H1 (cell line): ENCODE measurements around the gene HSD17B1.

Experiments
- GABPA ChIP-seq: IDR thresholded peaks from 2 replicates; pipeline ENCODE4 v1.6.1; 2011; ENCODE audit warnings: mild to moderate bottlenecking, low read length, moderate library complexity, borderline replicate concordance; ENCODE audit not compliant: insufficient read depth
- POLR2A ChIP-seq, 2 experiments: IDR thresholded peaks; 1 replicate in 1 of 2; 2 replicates in 1 of 2; pipeline ENCODE4 v1.6.1; 2011; ENCODE audit warnings: low read depth in 2 of 2, low read length in 2 of 2, mild to moderate bottlenecking in 2 of 2; ENCODE audit errors: control extremely low read depth in 1 of 2
- TAF1 ChIP-seq: IDR thresholded peaks from 2 replicates; pipeline ENCODE4 v1.6.1; 2011; ENCODE audit warnings: mild to moderate bottlenecking, low read depth, low read length
- YY1 ChIP-seq: IDR thresholded peaks from 2 replicates; pipeline ENCODE4 v1.6.1; 2011; ENCODE audit warnings: low read depth, mild to moderate bottlenecking, low read length
- ZNF274 ChIP-seq: IDR thresholded peaks from 2 replicates; pipeline ENCODE4 v1.7.0; 2012; ENCODE audit warnings: low read length, borderline replicate concordance; ENCODE audit errors: extremely low read depth
- TF ChIP-seq, protein P1 (sequence below), 3 experiments: IDR thresholded peaks; 1 replicate in 2 of 3; 2 replicates in 1 of 3; pipeline versions ENCODE4 v1.5.1 to v1.6.1; 2011; ENCODE audit warnings: low read length in 3 of 3, mild to moderate bottlenecking in 3 of 3, inconsistent platforms in 2 of 3, low read depth in 1 of 3, moderate library complexity in 1 of 3; ENCODE audit not compliant: insufficient read depth in 1 of 3; ENCODE audit errors: control extremely low read depth in 1 of 3

DNA sequence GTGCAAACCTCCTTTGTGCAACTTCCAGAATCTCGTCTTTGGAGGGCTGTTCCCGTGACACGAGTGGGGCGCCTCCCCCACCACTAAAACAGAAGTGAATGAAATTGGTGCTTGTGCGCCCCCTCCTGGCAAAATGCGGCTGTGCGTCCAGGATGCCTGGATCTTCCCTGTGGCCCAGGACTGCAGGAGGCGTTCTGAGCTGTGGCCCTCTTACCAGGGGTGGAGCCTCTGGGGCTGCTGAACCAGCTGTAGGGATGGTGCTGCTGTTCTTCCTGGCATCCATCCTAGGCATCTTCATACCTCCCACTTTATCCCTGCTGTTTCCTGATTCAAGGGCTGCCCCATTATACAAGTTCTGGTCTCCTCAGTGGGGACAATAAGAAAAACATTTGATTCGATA, 35.2 kb upstream of the HSD17B1 start:
- TF ChIP-seq YY1 (no peak), POLR2A (IDR thresholded peaks at IDR 0.05; ENCODE audit: control extremely low read depth in 1 of 2, low read depth in 2 of 2, low read length in 2 of 2) (no peak), TAF1 (0 out of 2 replicates have a peak, but pooled peaks have one; percentile 14), ZNF274 (no peak), GABPA (no peak)
- TF ChIP-seq, protein P1, sequence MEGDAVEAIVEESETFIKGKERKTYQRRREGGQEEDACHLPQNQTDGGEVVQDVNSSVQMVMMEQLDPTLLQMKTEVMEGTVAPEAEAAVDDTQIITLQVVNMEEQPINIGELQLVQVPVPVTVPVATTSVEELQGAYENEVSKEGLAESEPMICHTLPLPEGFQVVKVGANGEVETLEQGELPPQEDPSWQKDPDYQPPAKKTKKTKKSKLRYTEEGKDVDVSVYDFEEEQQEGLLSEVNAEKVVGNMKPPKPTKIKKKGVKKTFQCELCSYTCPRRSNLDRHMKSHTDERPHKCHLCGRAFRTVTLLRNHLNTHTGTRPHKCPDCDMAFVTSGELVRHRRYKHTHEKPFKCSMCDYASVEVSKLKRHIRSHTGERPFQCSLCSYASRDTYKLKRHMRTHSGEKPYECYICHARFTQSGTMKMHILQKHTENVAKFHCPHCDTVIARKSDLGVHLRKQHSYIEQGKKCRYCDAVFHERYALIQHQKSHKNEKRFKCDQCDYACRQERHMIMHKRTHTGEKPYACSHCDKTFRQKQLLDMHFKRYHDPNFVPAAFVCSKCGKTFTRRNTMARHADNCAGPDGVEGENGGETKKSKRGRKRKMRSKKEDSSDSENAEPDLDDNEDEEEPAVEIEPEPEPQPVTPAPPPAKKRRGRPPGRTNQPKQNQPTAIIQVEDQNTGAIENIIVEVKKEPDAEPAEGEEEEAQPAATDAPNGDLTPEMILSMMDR (IDR thresholded peaks at IDR 0.05; ENCODE audit: control extremely low read depth in 1 of 3, insufficient read depth in 1 of 3, low read depth in 1 of 3, low read length in 3 of 3), result peak; percentile 92 to 99 (median 99)
